Activated T-cell treated with anti-CD3 and anti-CD28 coated beads for 4 hours (primary cell): ENCODE results near the gene TWSG1.
"Not testable (repeated sequence)": the region's sequence is repeated elsewhere in the genome, so short reads cannot be mapped to it uniquely, and the experiment has no call there.

ENCODE experiments used
- DNase-seq: peaks from one replicate; pipeline ENCODE4 v3.0.0-alpha.2; 2020

Gene TWSG1

GRCh38 chr18:9400197-9400596 lies 65.6 kb downstream of the TWSG1 start:
- no peak for DNase-seq

GRCh38 chr18:9401176-9401575 lies 66.6 kb downstream of the TWSG1 start:
- DNase-seq: no peak

- DNase-seq: not testable (repeated sequence)
Measured at GRCh38 chr18:9402358-9403007, 67.9 kb downstream of the TWSG1 start.

GRCh38 chr18:9403795-9404564 lies 69.4 kb downstream of the TWSG1 start:
- DNase-seq: no peak

- peak; percentile 1 for DNase-seq
Measured at GRCh38 chr18:9404565-9405060, 70.0 kb downstream of the TWSG1 start.

- DNase-seq: no peak
Measured at GRCh38 chr18:9405130-9405529, 70.6 kb downstream of the TWSG1 start.

- DNase-seq: no peak
Measured at GRCh38 chr18:9405977-9406376, 71.4 kb downstream of the TWSG1 start.

GRCh38 chr18:9410515-9410914 lies 75.9 kb downstream of the TWSG1 start:
- DNase-seq: no peak

GRCh38 chr18:9413576-9413975 lies 79.0 kb downstream of the TWSG1 start:
- no peak for DNase-seq

GRCh38 chr18:9416563-9417072 lies 82.0 kb downstream of the TWSG1 start:
- no peak for DNase-seq

- no peak for DNase-seq
Measured at GRCh38 chr18:9417073-9417851, 82.7 kb downstream of the TWSG1 start.

- DNase-seq: no peak
Measured at GRCh38 chr18:9418047-9418690, 83.6 kb downstream of the TWSG1 start.

GRCh38 chr18:9419956-9420631 lies 85.5 kb downstream of the TWSG1 start:
- no peak for DNase-seq

GRCh38 chr18:9421096-9421900 lies 86.7 kb downstream of the TWSG1 start:
- no peak for DNase-seq

GRCh38 chr18:9421901-9422327 lies 87.3 kb downstream of the TWSG1 start:
- no peak for DNase-seq

GRCh38 chr18:9422816-9423519 lies 88.4 kb downstream of the TWSG1 start:
- no peak for DNase-seq

- not testable (repeated sequence) for DNase-seq
Measured at GRCh38 chr18:9423648-9424047, 89.1 kb downstream of the TWSG1 start.

GRCh38 chr18:9424235-9424634 lies 89.7 kb downstream of the TWSG1 start:
- DNase-seq: not testable (repeated sequence)

GRCh38 chr18:9426753-9427152 lies 92.2 kb downstream of the TWSG1 start:
- no peak for DNase-seq

- DNase-seq: no peak
Measured at GRCh38 chr18:9428301-9428706, 93.7 kb downstream of the TWSG1 start.
